Activated T-helper 1 cell treated with Interleukin-2 at 50 U/mL for 16 hours (primary cell): Measurements from ENCODE around the gene SEPSECS.
"Not testable (repeated sequence)": the region's sequence is repeated elsewhere in the genome, so short reads cannot be mapped to it uniquely, and the experiment has no call there.

ENCODE experiments used
- DNase-seq: peaks from one replicate; pipeline ENCODE4 v3.0.0-alpha.2; 2020; ENCODE audit warnings: low read depth

The SEPSECS gene

DNA sequence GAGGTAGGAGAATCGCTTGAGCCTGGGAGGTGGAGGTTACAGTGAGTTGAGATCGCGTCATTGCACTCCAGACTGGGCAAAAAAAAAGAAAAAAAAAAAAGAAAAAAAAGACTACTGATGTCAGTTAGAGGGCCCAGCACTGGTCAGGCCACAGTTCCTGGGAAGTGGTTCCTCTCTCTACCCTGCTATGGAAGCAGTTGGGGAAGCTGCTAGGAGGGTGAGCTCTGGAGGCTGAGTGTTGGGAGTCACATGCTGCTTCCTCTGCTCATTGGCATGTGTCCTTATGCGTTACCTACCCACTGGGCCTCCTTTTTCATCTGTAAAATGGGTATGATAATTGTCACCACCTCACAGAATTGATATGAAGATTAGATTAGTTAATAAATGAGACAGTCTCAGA lies 50.7 kb downstream of the SEPSECS start:
- DNase-seq: no peak

GRCh38 chr4:25108556-25108955 lies 51.7 kb downstream of the SEPSECS start:
- DNase-seq: no peak

DNA sequence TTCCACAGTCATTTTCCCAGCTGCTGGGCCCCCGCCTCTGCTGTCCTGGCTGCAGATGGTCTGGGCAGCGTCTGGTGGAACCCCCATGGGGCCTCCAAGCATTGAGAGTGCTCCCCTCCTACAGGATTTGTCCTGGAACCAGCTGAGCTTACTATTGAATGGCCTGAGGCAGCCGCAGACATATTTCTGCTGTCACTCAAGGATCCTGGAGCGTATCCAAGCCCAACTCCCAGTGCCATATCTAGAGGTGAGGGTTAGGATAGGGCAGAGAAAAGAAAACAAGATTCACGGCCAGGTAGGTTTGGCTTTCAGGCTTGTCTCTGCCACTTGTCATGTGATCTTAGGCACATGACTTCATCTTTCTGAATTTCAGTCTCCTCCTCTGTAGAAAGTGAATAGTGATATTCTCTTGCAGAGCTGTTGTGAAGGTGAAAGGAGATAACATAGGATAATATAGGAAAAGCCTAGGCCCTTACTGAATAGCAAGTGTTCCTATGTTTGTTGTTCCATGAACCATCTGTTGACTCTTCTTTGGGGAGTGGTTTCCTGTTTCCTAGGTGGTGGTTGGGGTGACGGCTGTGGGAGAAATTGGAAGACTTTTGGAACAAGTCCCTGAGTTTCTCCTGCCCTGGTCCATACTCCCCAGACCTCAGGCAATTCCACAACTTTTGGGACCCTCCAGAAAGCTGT lies 52.3 kb downstream of the SEPSECS start:
- DNase-seq: no peak

DNA sequence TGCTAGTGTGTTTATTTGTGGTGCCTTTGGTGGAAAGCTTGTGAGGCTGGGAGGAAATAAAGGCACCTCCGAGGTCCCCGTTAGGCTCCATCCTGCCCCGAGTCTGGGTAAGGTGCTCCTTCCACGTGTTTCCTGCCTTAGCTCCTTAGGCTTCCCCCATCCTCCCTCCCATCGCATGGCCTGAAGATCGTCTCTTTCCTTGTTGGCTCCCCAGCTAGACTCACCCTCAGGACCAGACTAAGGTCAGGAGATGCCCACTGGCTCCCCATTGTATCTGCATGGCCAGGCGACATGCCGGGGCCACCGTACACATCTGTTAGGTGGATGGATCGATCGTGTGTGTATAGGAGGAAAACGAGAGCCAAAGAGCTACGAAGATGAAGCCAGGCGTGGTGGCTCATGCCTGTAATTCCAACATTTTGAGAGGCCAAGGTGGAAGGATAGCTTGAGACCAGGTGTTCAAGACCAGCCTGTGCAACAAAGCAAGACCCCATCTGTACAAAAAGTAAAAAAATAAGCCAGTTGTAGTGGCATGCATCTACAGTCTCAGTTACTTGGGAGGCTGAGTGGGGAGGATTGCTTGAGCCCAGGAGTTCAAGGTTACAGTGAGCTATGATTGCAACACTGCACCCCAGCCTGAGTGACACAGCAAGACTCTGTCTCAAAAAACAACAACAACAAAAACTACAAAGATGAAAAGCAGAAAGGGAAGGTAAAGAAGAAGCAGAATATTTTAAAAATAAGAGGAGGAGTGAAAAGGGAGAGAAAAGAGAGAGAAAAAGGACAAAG lies 53.7 kb downstream of the SEPSECS start:
- no peak for DNase-seq

DNA sequence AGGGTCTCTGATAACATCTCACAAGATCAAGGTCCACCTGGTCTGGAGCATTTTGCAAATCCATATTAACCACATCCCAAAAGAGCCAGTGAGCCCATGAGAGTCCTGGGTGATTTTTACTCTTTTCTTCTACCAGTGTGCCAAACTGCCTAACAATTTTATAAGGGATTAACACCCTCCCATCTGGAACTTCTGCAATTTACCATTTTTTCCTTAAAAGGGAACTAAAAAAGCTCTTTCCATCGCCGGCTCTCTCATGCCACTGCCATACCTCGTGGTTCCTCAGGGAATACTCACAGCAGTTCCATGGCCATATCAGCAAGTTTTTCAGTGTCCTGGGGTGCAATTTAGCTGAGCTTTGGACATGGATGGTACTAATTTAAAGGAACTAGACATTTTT lies 55.7 kb downstream of the SEPSECS start:
- no peak for DNase-seq

DNA sequence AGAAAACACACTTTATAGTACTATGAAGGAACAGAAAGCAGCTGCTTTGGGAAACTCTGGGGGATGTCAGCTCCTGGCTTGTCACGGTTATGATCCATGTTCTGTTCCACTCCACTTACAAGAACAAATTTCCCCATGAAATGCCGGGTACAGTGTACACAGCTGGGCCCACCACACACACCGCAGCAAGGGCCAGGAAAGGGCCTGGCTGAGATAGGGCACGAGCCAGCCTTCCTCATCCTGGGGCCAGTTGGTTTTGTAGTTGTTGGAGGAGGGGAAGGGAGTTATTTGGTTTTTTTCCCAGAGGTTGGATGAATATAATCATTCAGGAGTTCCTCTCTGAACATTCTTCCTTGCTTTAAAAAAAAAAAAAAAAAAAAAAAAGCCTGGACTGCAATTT lies 56.8 kb downstream of the SEPSECS start:
- no peak for DNase-seq

DNA sequence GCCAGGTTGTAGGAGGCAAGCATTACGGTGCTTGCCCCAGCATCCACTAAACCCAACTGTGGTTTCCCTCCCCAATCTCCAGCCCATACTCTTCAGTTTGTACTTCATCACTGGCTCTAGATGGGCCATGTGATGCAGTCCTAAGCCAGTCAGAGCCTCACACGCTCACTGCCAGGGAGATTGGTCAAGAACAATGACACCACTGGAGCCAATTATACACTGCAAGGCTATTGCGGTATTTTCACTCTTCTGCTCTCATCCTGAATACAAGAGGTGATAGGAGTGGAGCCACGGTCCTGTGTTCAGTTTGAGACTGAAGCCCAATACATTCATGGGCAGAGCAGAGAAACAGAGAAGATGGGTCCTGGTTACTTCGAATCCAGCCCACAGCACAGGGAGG lies 58.4 kb downstream of the SEPSECS start:
- DNase-seq: no peak

DNA sequence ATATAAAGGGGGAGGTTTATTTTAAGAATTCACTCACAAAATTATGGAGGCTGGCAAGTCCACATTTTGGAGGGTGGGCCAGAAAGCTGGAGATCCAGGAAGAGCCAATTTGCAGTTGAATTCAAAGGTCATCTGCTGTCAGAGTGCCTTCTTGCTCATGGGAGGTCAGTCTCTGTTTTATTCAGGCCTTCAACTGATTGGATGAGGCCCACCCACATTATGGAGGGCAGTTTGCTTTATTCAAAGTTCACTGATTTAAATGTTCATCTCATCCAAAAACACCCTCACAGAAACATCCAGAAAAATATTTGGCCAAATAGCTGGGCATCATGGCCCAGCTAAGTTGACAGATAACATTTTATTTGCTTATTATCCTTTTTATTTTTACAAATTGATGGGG lies 59.5 kb downstream of the SEPSECS start:
- DNase-seq: no peak

GRCh38 chr4:25100021-25100555 lies 60.2 kb downstream of the SEPSECS start:
- no peak for DNase-seq

DNA sequence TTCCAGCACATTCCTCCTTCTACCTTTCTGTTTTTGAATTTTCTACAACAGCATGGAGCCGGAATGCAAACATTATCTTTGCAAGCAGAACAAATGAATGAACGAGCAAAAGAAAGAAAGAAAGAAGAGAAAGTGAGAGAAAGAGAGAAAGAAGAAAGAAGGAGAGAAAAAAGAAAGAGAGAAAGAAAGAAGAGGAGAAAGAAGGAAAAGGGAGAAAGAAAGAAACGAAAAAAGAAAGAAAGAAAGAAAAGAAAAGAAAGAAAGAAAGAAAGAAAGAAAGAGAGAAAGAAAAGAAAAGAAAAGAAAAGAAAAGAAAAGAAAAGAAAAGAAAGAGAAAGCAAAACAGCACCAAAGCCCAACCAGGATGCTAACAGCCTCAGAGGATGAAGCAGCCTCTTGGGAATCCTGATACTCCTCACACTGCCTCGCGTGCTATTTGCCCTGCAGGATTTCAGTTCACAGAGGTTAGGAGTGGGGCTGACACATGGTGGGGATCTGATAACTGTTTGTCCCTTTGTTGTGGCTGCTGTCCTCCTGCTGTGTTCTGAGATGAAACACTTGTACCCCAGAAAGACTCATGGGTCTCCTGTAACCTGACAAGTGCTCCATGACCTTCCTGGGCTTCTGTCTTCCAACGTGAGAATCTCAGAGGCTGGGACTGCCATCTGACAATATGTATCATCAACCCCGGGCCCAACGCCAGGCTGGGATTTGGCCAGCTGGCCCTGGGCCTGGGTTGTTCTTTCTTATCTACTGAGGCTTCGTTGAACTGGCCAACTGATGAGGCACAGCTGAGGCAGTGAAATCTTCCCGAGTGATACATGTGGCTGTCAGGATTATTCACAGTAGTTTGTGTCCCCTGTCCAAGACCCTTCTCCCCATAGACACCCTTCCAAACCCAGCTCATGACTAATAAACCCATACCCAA lies 61.0 kb downstream of the SEPSECS start:
- no peak for DNase-seq

DNA sequence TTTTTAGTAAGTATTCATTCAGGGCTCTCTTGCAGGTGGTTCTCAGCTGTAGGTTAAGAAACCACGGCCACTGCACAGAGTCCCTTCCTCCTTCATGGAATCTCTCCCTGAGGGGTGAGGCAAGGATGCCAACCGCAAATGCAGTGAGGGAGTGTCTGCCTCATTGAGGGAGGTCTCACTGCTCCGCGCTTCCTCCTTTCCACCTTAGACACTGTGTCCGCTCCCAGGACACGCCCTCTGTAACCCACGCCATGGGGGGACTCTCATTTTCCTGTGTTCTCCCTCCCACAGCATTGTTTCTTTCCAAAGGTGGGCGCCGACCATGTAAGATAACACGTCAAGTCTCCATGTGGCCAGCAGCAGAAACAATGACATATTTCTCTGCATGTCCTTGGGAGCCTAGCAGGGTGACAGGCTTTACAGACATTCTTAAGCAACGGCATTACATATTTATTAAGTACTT lies 63.2 kb downstream of the SEPSECS start:
- no peak for DNase-seq

DNA sequence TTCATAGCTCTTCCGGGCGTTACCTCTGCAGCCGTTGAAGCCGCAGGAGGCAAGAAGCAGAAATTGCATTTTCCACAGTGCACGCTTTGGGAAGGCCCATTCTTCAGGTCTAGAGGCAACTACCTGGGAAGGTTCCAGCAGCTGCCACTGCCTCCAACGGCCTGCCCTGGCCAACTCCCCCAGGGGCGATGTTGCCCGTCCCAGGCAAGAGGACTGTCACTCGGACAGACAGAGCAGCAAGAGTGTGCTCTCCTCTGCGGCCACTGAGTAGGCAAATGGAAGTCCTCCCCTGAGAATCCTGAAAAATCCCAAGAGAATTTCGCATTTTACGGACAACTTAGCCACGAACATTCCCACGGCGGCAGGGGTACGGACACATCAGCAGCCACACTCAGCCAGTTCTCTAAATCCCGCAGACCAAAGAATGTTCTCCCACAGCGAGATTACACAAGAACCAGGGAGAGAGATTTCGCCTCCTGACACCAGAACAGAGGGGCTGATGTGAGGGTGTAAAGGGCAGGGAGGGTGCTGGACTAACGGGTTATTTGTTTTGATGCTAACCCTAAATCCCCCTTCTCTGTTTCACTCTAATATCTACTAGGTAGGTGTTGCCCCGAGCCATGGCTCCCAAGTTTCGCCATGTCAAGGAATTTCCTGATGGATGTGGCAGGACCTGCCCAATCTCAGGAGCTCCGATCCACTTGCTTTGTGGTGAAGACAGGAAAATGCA lies 63.8 kb downstream of the SEPSECS start:
- DNase-seq: no peak

DNA sequence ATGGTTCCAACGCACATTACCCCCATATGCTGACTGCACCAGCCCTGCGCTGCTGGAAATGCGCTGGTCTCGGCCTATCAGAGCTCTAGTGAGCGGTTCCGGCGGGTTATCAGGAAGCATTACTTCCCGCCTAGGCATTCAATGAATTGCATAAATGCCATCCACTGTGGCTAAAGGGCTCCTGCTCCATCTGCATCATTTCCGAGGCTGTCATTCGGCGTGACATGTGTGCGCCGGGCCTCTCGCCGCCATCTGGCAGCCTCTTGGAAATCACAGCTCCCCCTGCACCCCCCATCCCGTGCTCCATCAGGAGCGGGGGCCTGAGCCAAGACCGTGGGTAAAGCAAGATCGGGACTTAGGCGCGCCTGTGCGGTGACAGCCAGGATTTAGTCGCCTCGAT lies 64.4 kb downstream of the SEPSECS start:
- DNase-seq: no peak

DNA sequence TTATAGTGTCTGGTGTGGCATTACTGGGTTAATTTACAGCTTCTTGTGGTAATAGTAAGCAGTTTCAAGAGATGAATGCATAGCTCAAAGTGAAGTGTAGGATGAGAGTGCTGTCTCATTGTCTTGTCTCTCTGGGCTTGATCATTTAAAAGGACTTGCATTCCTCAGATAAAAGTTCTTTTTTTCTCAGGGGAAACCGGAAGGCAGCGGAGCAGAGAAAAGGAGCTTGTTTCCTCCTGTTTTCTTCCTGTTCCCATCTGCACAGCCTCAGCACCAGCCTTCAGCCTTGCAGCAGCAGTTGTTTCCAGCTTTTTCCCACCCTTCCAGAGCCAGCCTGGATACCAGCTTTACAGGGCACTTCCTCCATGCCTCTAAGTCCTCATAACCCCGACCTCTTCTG lies 68.1 kb downstream of the SEPSECS start:
- no peak for DNase-seq

GRCh38 chr4:25090516-25090915 lies 69.7 kb downstream of the SEPSECS start:
- DNase-seq: no peak

GRCh38 chr4:25089051-25089763 lies 71.0 kb downstream of the SEPSECS start:
- no peak for DNase-seq

DNA sequence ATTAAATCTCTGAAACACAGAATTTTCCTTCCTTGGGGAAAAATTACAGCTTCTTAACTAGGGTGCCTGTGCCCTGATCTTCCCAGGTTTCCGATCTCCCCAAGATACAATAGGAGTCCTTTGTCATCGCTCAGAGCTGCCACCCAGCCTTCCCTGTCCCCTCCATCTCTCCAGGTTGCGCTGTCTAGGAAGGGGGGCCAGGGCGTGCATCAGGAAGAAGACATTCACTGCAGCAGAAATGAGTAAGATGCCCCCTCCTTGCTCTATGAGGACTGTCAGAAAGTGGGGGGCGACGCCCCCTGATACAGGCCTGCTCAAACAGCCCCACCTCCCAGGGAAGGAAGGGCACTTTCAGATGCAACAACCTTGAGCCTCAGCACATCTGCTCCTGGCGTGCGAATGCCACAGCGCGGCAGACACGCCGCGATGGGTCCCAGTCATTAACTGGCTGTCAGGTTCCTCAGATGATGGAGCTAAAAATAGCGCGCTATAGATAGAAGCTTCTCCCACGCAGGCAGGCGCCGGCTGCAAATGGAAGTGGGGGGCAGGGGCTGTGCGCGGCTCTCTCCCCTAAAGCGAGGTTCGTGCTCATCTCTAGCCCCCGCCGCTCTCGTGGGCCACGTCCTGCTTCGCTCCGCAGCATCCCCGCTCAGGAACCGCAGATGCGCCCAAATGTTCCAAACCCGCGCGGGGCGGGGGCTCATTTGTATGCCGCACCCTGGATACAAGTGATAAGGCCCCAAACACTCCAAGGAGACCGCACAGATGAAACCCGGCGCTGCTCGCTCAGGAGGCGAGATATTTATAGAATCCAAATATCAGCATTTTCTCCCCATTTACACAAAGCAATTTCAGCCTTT lies 71.9 kb downstream of the SEPSECS start:
- DNase-seq: no peak

GRCh38 chr4:25085671-25086070 lies 74.6 kb downstream of the SEPSECS start:
- DNase-seq: no peak

DNA sequence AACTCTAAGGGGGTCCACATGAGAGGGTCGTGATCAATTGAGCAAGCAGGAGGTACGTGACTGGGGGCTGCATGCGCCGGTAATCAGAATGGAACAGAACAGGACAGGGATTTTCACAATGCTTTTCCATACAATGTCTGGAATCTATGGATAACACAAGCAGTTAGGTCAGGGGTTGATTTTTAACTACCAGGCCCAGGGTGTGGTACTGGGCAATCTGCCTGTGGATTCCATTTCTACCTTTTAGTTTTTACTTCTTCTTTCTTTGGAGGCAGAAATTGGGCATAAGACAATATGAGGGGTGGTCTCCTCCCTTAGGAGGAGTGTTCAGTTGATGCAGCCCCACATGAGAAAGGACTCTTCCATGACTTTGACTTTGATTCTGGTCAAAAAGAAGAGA lies 76.8 kb downstream of the SEPSECS start:
- not testable (repeated sequence) for DNase-seq
